ENCODE data around the gene RAD51B. TPM values are rescaled to one million over a fixed set of nuclear protein-coding genes. Genes with fewer than 3 reads are reported as not detected.

Gene RAD51B
- total and polyA plus RNA-seq, 9 of the 15 experiments (the other 6 are each of a cell fraction or from before 2014, with no cell fraction given): 8.5 to 17.3 (median 11.3) TPM

GRCh38 chr14:68248481-68249255, 429.1 kb downstream of the RAD51B start (continued):
- TF ChIP-seq TAF7 (tag; IDR thresholded peaks at IDR 0.05) (no peak), BRD4 (IDR thresholded peaks at IDR 0.05) (no peak), PRMT5 (CRISPR knock-in tag; IDR thresholded peaks at IDR 0.05) (no peak), PML (IDR thresholded peaks at IDR 0.05; ENCODE audit: low read length) (no peak), BMI1 (IDR thresholded peaks at IDR 0.05; ENCODE audit: low read length) (no peak), AFF1 (IDR thresholded peaks at IDR 0.05; ENCODE audit: low read depth in 1 of 2, partially characterized antibody in 2 of 2) (no peak), ZNF24 (IDR thresholded peaks at IDR 0.05) (no peak), ZBTB1 (CRISPR knock-in tag; IDR thresholded peaks at IDR 0.05; ENCODE audit: borderline replicate concordance, low read depth) (no peak), RAD21 (CRISPR knock-in tag; conservative IDR thresholded peaks at IDR 0.05 in 1 of 2, IDR thresholded peaks at IDR 0.05 in 1 of 2) (peak; percentile 81 to 82), ZNF384 (IDR thresholded peaks at IDR 0.05; ENCODE audit: low read depth, low read length) (peak; percentile 74; the same call in 1 of the 2 replicates), NCOA1 (IDR thresholded peaks at IDR 0.05; ENCODE audit: low read depth) (no peak), ARID2 (IDR thresholded peaks at IDR 0.05) (0 out of 2 replicates have a peak, but pooled peaks have one; percentile 29), ZNF431 (CRISPR knock-in tag; IDR thresholded peaks at IDR 0.05) (no peak), TSC22D4 (tag; IDR thresholded peaks at IDR 0.05) (no peak), DEAF1 (CRISPR knock-in tag; IDR thresholded peaks at IDR 0.05) (peak; percentile 64), ZEB2 (IDR thresholded peaks at IDR 0.05) (no peak), ZBTB26 (CRISPR knock-in tag; IDR thresholded peaks at IDR 0.05) (no peak), TCF3 (CRISPR knock-in tag; IDR thresholded peaks at IDR 0.05) (no peak)

Measured in K562 (cell line).